ENCODE measurements around the gene INO80E. TPM values are rescaled to one million over a fixed set of nuclear protein-coding genes. Genes with fewer than 3 reads are reported as not detected.

The INO80E gene
- total RNA-seq, 1 donor from 2014 or later = 114 TPM

DNA sequence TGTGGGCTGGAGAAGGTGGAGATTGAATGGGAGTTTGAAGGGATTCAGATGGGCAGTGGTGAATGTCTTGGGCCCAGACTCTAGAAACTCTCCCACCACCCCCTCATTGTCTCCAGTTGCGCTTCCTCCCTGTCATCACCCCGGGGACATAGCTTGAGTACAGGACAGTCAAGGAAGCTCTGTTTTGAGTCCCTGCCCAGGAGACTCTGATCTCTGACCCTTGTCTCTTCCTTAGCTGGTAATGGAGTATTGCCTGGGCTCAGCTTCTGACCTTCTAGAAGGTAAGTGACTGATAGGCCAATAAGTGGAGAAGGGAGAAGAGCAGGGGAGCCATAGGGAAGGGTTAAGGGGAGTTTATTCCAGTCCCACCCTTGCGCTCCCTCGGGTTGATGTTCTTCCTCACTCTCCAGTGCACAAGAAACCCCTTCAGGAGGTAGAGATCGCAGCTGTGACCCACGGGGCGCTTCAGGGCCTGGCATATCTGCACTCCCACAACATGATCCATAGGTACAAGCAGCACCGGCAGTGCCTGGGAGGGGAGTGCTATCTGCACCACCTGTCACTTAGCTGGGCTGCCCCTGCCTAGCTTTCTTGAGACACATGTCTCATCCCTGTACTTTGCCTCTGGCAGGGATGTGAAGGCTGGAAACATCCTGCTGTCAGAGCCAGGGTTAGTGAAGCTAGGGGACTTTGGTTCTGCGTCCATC, 17.3 kb upstream of the INO80E start:
- H3K36me3 ChIP-seq (ENCODE audit: control insufficient read depth, insufficient read depth, low read length) = peaks cover 1% of the 10 kb centered on the region
- H3K4me3 ChIP-seq (ENCODE audit: low read depth, low read length) = no peak overlapping the region

DNA sequence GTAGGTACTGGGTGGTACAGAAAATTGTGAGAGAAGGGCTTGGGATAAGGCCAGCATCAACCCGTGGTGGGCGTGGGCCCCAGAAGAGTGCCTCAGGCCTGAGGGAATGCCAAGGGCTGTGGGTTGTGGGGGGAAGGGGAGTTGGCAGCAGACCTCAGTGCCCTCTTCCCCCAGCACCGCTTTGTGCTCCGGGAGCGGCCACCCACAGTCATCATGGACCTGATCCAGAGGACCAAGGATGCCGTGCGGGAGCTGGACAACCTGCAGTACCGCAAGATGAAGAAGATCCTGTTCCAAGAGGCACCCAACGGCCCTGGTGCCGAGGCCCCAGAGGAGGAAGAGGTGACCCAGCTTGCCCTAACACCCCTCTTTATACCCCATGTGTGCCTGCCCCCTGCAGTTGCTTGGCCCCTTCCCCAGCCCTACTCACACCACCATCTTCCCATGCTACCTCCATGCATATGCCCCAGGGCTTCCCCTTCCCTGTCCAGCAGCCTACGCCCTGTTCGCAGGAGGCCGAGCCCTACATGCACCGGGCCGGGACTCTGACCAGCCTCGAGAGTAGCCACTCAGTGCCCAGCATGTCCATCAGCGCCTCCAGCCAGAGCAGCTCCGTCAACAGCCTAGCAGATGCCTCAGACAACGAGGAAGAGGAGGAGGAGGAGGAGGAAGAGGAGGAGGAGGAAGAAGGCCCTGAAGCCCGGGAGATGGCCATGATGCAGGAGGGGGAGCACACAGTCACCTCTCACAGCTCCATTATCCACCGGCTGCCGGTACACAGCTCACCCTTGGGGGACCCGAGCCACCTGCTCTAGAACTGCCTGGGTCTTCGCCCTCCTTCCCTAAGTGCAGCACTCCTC, 13.3 kb upstream of the INO80E start:
- TF ChIP-seq, protein P1, sequence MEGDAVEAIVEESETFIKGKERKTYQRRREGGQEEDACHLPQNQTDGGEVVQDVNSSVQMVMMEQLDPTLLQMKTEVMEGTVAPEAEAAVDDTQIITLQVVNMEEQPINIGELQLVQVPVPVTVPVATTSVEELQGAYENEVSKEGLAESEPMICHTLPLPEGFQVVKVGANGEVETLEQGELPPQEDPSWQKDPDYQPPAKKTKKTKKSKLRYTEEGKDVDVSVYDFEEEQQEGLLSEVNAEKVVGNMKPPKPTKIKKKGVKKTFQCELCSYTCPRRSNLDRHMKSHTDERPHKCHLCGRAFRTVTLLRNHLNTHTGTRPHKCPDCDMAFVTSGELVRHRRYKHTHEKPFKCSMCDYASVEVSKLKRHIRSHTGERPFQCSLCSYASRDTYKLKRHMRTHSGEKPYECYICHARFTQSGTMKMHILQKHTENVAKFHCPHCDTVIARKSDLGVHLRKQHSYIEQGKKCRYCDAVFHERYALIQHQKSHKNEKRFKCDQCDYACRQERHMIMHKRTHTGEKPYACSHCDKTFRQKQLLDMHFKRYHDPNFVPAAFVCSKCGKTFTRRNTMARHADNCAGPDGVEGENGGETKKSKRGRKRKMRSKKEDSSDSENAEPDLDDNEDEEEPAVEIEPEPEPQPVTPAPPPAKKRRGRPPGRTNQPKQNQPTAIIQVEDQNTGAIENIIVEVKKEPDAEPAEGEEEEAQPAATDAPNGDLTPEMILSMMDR (IDR thresholded peaks at IDR 0.05; ENCODE audit: insufficient read depth, low read length, poor library complexity, severe bottlenecking) = no peak
- H3K36me3 ChIP-seq (ENCODE audit: control insufficient read depth, insufficient read depth, low read length) = peaks cover 3% of the 10 kb centered on the region
- DNase-seq (ENCODE audit: low read depth) = no peak
- H3K27me3 ChIP-seq (ENCODE audit: control insufficient read depth, insufficient read depth, low read length) = no peaks in the 10 kb centered on the region
- H3K4me3 ChIP-seq (ENCODE audit: low read depth, low read length) = no peak overlapping the region

More for the DNA sequence above, 17.3 kb upstream of the INO80E start:
- no peak for DNase-seq (ENCODE audit: low read depth)
- TF ChIP-seq, protein P1 (IDR thresholded peaks at IDR 0.05; ENCODE audit: insufficient read depth, low read length, poor library complexity, severe bottlenecking) = no peak
- H3K27me3 ChIP-seq (ENCODE audit: control insufficient read depth, insufficient read depth, low read length) = no peaks in the 10 kb centered on the region

DNA sequence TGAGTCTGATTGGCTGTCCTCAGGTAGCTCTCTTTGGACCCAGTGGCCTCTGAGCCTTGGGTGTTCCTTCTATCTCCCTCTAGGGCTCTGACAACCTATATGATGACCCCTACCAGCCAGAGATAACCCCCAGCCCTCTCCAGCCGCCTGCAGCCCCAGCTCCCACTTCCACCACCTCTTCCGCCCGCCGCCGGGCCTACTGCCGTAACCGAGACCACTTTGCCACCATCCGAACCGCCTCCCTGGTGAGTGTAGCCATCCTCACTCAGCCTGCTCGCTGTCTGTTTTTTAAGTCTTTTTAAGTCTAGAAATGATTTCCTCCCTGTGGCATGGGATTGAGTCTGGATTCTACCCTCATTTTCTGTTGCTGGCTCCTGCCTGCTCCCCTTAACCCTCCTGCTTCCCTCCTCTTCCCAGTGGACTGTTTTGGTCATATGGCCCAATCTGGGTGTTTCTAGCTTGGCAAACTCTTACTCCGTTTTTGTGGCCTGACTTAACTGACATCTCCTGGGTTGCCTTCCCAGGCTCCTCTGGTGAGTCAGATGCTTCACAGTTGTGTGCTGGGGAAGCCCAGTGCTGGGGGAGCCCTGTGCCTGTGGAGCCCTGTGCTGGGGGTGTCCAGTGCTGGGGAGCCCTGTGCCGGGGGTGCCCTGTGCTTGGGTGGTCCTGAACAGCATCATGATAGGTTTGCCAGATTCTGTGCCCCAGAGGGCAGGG, 12.5 kb upstream of the INO80E start:
- no peaks in the 10 kb centered on the region for H3K27me3 ChIP-seq (ENCODE audit: control insufficient read depth, insufficient read depth, low read length)
- peaks cover 1% of the 10 kb centered on the region for H3K36me3 ChIP-seq (ENCODE audit: control insufficient read depth, insufficient read depth, low read length)
- no peak overlapping the region for H3K4me3 ChIP-seq (ENCODE audit: low read depth, low read length)
- DNase-seq (ENCODE audit: low read depth) = no peak
- TF ChIP-seq, protein P1 (IDR thresholded peaks at IDR 0.05; ENCODE audit: insufficient read depth, low read length, poor library complexity, severe bottlenecking) = no peak

- Histone ChIP-seq H3K27me3 (ENCODE audit: control insufficient read depth, insufficient read depth, low read length) (no peaks in the 10 kb centered on the region), H3K4me3 (ENCODE audit: low read depth, low read length) (no peak overlapping the region), H3K36me3 (ENCODE audit: control insufficient read depth, insufficient read depth, low read length) (peaks cover 1% of the 10 kb centered on the region)
- no peak for DNase-seq (ENCODE audit: low read depth)
- TF ChIP-seq, protein P1 (IDR thresholded peaks at IDR 0.05; ENCODE audit: insufficient read depth, low read length, poor library complexity, severe bottlenecking) = no peak
Measured at GRCh38 chr16:29984137-29984763, 11.8 kb upstream of the INO80E start.

DNA sequence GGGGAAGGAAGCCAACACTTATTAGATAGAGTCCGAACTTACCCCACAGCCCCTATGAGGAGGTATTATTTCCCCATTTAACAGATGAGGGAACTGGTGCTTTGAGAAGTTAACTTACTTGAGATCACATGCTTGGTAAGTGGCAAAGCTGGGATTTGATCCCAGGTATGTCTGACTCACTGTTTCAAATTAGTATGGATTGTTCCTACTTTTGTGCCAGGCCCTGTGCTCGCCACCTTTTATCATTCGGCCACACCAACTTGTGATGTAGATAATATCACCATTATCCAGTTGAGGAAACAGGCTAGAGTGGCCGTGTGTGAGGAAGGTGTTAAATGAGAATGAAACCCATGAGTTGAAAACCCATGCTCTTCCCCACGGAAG, 11.3 kb upstream of the INO80E start:
- TF ChIP-seq, protein P1 (IDR thresholded peaks at IDR 0.05; ENCODE audit: insufficient read depth, low read length, poor library complexity, severe bottlenecking) = no peak
- no peak for DNase-seq (ENCODE audit: low read depth)
- Histone ChIP-seq H3K36me3 (ENCODE audit: control insufficient read depth, insufficient read depth, low read length) (peaks cover 1% of the 10 kb centered on the region), H3K27me3 (ENCODE audit: control insufficient read depth, insufficient read depth, low read length) (no peaks in the 10 kb centered on the region), H3K4me3 (ENCODE audit: low read depth, low read length) (no peak overlapping the region)
